Measurements from ENCODE around the gene ALB. TPM values are rescaled to one million over a fixed set of nuclear protein-coding genes. Genes with fewer than 3 reads are reported as not detected.
A peak's percentile ranks its signal among the peaks of the same experiment; 100 is the strongest.

ALB gene
- total and polyA plus RNA-seq, 2 experiments from 2014 or later, result not detected

GRCh38 chr4:73445383-73446335 is 41.6 kb downstream of the ALB start:
- H3F3A ChIP-seq (ENCODE audit: insufficient read depth), result peaks cover 6% of the 10 kb centered on the region
- no peaks in the 10 kb centered on the region for H4K20me1 ChIP-seq (ENCODE audit: insufficient read depth)
- no peaks in the 10 kb centered on the region for H3K9me2 ChIP-seq (ENCODE audit: insufficient read depth)
- no peaks in the 10 kb centered on the region for H3K79me2 ChIP-seq (ENCODE audit: insufficient read depth)
- no peaks in the 10 kb centered on the region for H3K36me3 ChIP-seq (ENCODE audit: low read depth)
- H3K4me3 ChIP-seq, result no peak overlapping the region
- no peak for DNase-seq
- no peak overlapping the region for H2AFZ ChIP-seq
- no peak overlapping the region for H3K27ac ChIP-seq
- peaks cover 25% of the 10 kb centered on the region for H3K4me1 ChIP-seq (ENCODE audit: insufficient read depth)
- no peak overlapping the region for H3K9ac ChIP-seq
- no peaks in the 10 kb centered on the region for H3K9me3 ChIP-seq (ENCODE audit: low read depth)
- TF ChIP-seq EZH2 (IDR thresholded peaks at IDR 0.05; ENCODE audit: insufficient read depth, poor library complexity, severe bottlenecking), result no peak
- TF ChIP-seq EZH2phosphoT487 (IDR thresholded peaks at IDR 0.05; ENCODE audit: insufficient read depth, low read depth), result no peak
- no peak overlapping the region for H3K4me2 ChIP-seq (ENCODE audit: unreplicated experiment)
- 0 out of 2 replicates have a peak, but pooled peaks cover 3% of the 10 kb centered on the region for H3K27me3 ChIP-seq (replicated peaks; ENCODE audit: insufficient read depth)
- 71 to 77% methylated on average over 7 of the region's 7 CpGs for WGBS, 2 experiments (ENCODE audit: low coverage in 1 of 2, low lambda C conversion rate in 2 of 2, missing lambda C conversion rate in 2 of 2)
- in situ Hi-C loops (cut with MboI), result no loop called here

- no peaks in the 10 kb centered on the region for H3K9me3 ChIP-seq (ENCODE audit: low read depth)
- TF ChIP-seq EZH2 (IDR thresholded peaks at IDR 0.05; ENCODE audit: insufficient read depth, poor library complexity, severe bottlenecking) (no peak), EZH2phosphoT487 (IDR thresholded peaks at IDR 0.05; ENCODE audit: insufficient read depth, low read depth) (no peak)
- no peak overlapping the region for H3K4me3 ChIP-seq
- H3K27me3 ChIP-seq (replicated peaks; ENCODE audit: insufficient read depth), result 0 out of 2 replicates have a peak, but pooled peaks cover 3% of the 10 kb centered on the region
- no peaks in the 10 kb centered on the region for H3K79me2 ChIP-seq (ENCODE audit: insufficient read depth)
- H3F3A ChIP-seq (ENCODE audit: insufficient read depth), result peaks cover 14% of the 10 kb centered on the region
- DNase-seq, result peak; percentile 77
- no peaks in the 10 kb centered on the region for H4K20me1 ChIP-seq (ENCODE audit: insufficient read depth)
- no peaks in the 10 kb centered on the region for H3K36me3 ChIP-seq (ENCODE audit: low read depth)
- H3K4me1 ChIP-seq (ENCODE audit: insufficient read depth), result peaks cover 32% of the 10 kb centered on the region
- no peaks in the 10 kb centered on the region for H3K9me2 ChIP-seq (ENCODE audit: insufficient read depth)
- no peak overlapping the region for H3K4me2 ChIP-seq (ENCODE audit: unreplicated experiment)
- no peak overlapping the region for H3K27ac ChIP-seq
- no peak overlapping the region for H3K9ac ChIP-seq
- H2AFZ ChIP-seq, result no peak overlapping the region
- in situ Hi-C loops (cut with MboI), result no loop called here
- 47 to 51% methylated on average over 4 of the region's 4 CpGs for WGBS, 2 experiments (ENCODE audit: low coverage in 1 of 2, low lambda C conversion rate in 2 of 2, missing lambda C conversion rate in 2 of 2)
Observed at GRCh38 chr4:73446336-73446938, 42.4 kb downstream of the ALB start.

- Histone ChIP-seq H3K9me2 (ENCODE audit: insufficient read depth) (no peaks in the 10 kb centered on the region), H3K9ac (no peak overlapping the region), H3K79me2 (ENCODE audit: insufficient read depth) (no peaks in the 10 kb centered on the region), H3K4me2 (ENCODE audit: unreplicated experiment) (no peak overlapping the region), H3K36me3 (ENCODE audit: low read depth) (no peaks in the 10 kb centered on the region), H3K27me3 (replicated peaks; ENCODE audit: insufficient read depth) (0 out of 2 replicates have a peak, but pooled peaks cover 3% of the 10 kb centered on the region), H2AFZ (no peak overlapping the region), H3K9me3 (ENCODE audit: low read depth) (no peaks in the 10 kb centered on the region), H3K4me3 (no peak overlapping the region), H4K20me1 (ENCODE audit: insufficient read depth) (no peaks in the 10 kb centered on the region), H3F3A (ENCODE audit: insufficient read depth) (peaks cover 20% of the 10 kb centered on the region), H3K4me1 (ENCODE audit: insufficient read depth) (peaks cover 40% of the 10 kb centered on the region), H3K27ac (no peak overlapping the region)
- TF ChIP-seq EZH2 (IDR thresholded peaks at IDR 0.05; ENCODE audit: insufficient read depth, poor library complexity, severe bottlenecking) (no peak), EZH2phosphoT487 (IDR thresholded peaks at IDR 0.05; ENCODE audit: insufficient read depth, low read depth) (no peak)
- in situ Hi-C loops (cut with MboI), result no loop called here
- WGBS, 2 experiments (ENCODE audit: low coverage in 1 of 2, low lambda C conversion rate in 2 of 2, missing lambda C conversion rate in 2 of 2), result 52 to 54% methylated on average over 4 of the region's 4 CpGs
- peak; percentile 62 for DNase-seq
Observed at GRCh38 chr4:73447671-73448070, 43.6 kb downstream of the ALB start.

GRCh38 chr4:73448448-73449203 is 44.5 kb downstream of the ALB start:
- H3K4me2 ChIP-seq (ENCODE audit: unreplicated experiment), result no peak overlapping the region
- H3K9ac ChIP-seq, result no peak overlapping the region
- H3K27ac ChIP-seq, result no peak overlapping the region
- 95 to 96% methylated on average over 4 of the region's 4 CpGs for WGBS, 2 experiments (ENCODE audit: low coverage in 1 of 2, low lambda C conversion rate in 2 of 2, missing lambda C conversion rate in 2 of 2)
- peaks cover 40% of the 10 kb centered on the region for H3K4me1 ChIP-seq (ENCODE audit: insufficient read depth)
- H4K20me1 ChIP-seq (ENCODE audit: insufficient read depth), result no peaks in the 10 kb centered on the region
- H3K79me2 ChIP-seq (ENCODE audit: insufficient read depth), result no peaks in the 10 kb centered on the region
- in situ Hi-C loops (cut with MboI), result no loop called here
- H3K9me3 ChIP-seq (ENCODE audit: low read depth), result no peaks in the 10 kb centered on the region
- H3F3A ChIP-seq (ENCODE audit: insufficient read depth), result peaks cover 20% of the 10 kb centered on the region
- no peak overlapping the region for H3K4me3 ChIP-seq
- no peak overlapping the region for H2AFZ ChIP-seq
- DNase-seq, result no peak
- 0 out of 2 replicates have a peak, but pooled peaks cover 3% of the 10 kb centered on the region for H3K27me3 ChIP-seq (replicated peaks; ENCODE audit: insufficient read depth)
- TF ChIP-seq EZH2phosphoT487 (IDR thresholded peaks at IDR 0.05; ENCODE audit: insufficient read depth, low read depth) (no peak), EZH2 (IDR thresholded peaks at IDR 0.05; ENCODE audit: insufficient read depth, poor library complexity, severe bottlenecking) (no peak)
- H3K36me3 ChIP-seq (ENCODE audit: low read depth), result no peaks in the 10 kb centered on the region
- no peaks in the 10 kb centered on the region for H3K9me2 ChIP-seq (ENCODE audit: insufficient read depth)
